ENCODE data around the gene GAL3ST2. TPM values are rescaled to one million over a fixed set of nuclear protein-coding genes. Genes with fewer than 3 reads are reported as not detected.
"Not testable (repeated sequence)": the region's sequence is repeated elsewhere in the genome, so short reads cannot be mapped to it uniquely, and the experiment has no call there.

GAL3ST2 gene
- total RNA-seq, 2 experiments from 2014 or later: 1.1 TPM; not detected in 1

- H3K4me3 ChIP-seq (ENCODE audit: low read depth, low read length, poor library complexity, severe bottlenecking): no peak overlapping the region
- no peak overlapping the region for H3K27ac ChIP-seq (ENCODE audit: low read depth, low read length, poor library complexity, severe bottlenecking)
- H2AFZ ChIP-seq (ENCODE audit: low read length): peak overlapping the region; percentile 34; the same call in 1 of the 2 replicates
- ChIA-PET POLR2A (interaction anchor here (0.6 kb wide), 1 partner anchor 772 kb away, joined by 3 read pairs; no protein-coding TSS in a partner anchor), CTCF (ENCODE audit: unreplicated experiment) (no interaction called here)
- peaks cover 10% of the 10 kb centered on the region for H3K4me1 ChIP-seq (ENCODE audit: insufficient read depth, low read length, poor library complexity, severe bottlenecking)
- peaks cover 28% of the 10 kb centered on the region for H3K9me3 ChIP-seq (ENCODE audit: low read length)
- no TSS peak for BruUV-seq (replicated peaks)
- no peaks in the 10 kb centered on the region for H4K20me1 ChIP-seq (ENCODE audit: insufficient read depth, low read length)
- peak; percentile 12 for DNase-seq (ENCODE audit: low spot score)
- TF ChIP-seq EZH2phosphoT487 (IDR thresholded peaks at IDR 0.05; ENCODE audit: borderline replicate concordance, low read depth, low read length): no peak
- no peak for TF ChIP-seq CTCF (conservative IDR thresholded peaks at IDR 0.05; ENCODE audit: low read length)
- H3K79me2 ChIP-seq (ENCODE audit: insufficient read depth, low read depth, low read length): no peaks in the 10 kb centered on the region
- H3K4me2 ChIP-seq (ENCODE audit: low read length): peak overlapping the region; percentile 5; the same call in 1 of the 2 replicates
- intact Hi-C loops (cut with micrococcal nuclease; ENCODE audit: unreplicated experiment): no loop called here
- no peaks in the 10 kb centered on the region for H3K9me2 ChIP-seq (ENCODE audit: insufficient read depth, low read length)
- no peaks in the 10 kb centered on the region; the same call in 1 of the 2 replicates for H3K36me3 ChIP-seq (ENCODE audit: insufficient read depth, low read length)
Observed at GRCh38 chr2:241788135-241788534, 11.5 kb downstream of the GAL3ST2 start.

DNA sequence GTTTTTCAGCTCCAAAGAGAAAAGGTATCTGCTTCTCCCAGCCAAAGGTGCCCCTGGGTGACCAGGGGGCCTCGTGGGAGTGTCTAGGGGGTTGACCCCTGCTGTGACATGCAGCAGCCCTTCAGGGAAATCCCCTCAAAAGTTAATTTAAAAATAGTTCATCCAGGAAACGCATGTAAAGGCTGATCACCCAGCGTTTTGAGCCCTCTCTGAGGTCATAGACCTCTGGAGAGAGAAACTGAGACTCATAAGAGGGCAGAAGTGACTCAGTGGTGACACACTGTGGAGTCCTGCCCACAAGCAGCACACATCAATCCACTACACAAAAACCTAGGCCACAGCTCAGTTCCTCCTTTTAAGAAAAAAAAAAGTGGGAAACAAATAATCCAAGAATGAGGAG, 11.9 kb downstream of the GAL3ST2 start:
- peak overlapping the region; percentile 5; the same call in 1 of the 2 replicates for H3K4me2 ChIP-seq (ENCODE audit: low read length)
- no peaks in the 10 kb centered on the region for H3K79me2 ChIP-seq (ENCODE audit: insufficient read depth, low read depth, low read length)
- H3K4me1 ChIP-seq (ENCODE audit: insufficient read depth, low read length, poor library complexity, severe bottlenecking): peaks cover 10% of the 10 kb centered on the region
- TF ChIP-seq CTCF (conservative IDR thresholded peaks at IDR 0.05; ENCODE audit: low read length): 0 out of 2 replicates have a peak, but pooled peaks have one; percentile 20
- no peak for TF ChIP-seq EZH2phosphoT487 (IDR thresholded peaks at IDR 0.05; ENCODE audit: borderline replicate concordance, low read depth, low read length)
- peak; percentile 23 for DNase-seq (ENCODE audit: low spot score)
- no TSS peak for BruUV-seq (replicated peaks)
- no peaks in the 10 kb centered on the region for H4K20me1 ChIP-seq (ENCODE audit: insufficient read depth, low read length)
- CTCF ChIA-PET (ENCODE audit: unreplicated experiment): no interaction called here
- H3K9me3 ChIP-seq (ENCODE audit: low read length): peaks cover 27% of the 10 kb centered on the region
- POLR2A ChIA-PET: interaction anchor here (0.6 kb wide), 1 partner anchor 772 kb away, joined by 3 read pairs; no protein-coding TSS in a partner anchor
- H2AFZ ChIP-seq (ENCODE audit: low read length): peak overlapping the region; percentile 34; the same call in 1 of the 2 replicates
- H3K9me2 ChIP-seq (ENCODE audit: insufficient read depth, low read length): no peaks in the 10 kb centered on the region
- H3K27ac ChIP-seq (ENCODE audit: low read depth, low read length, poor library complexity, severe bottlenecking): no peak overlapping the region
- intact Hi-C loops (cut with micrococcal nuclease; ENCODE audit: unreplicated experiment): no loop called here
- no peaks in the 10 kb centered on the region; the same call in 1 of the 2 replicates for H3K36me3 ChIP-seq (ENCODE audit: insufficient read depth, low read length)
- no peak overlapping the region for H3K4me3 ChIP-seq (ENCODE audit: low read depth, low read length, poor library complexity, severe bottlenecking)

DNA sequence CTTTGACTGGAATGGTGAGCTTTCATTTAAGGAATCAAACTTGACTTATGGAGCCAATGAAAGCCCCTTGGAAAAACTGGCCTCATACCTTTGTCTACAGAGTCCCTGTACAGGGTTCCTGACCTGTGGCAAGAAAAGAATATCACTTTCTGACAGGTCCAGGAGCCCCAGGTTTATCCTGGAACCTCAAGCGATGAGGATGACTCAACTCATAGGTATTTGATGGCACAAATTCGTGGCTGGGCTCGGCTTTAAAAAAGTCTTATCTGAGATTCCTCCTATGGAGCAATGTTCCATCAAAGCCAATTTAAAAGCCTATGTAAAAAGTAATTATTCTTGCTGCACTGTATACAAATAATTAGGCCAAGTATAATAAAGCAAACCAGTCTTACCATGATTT, 14.8 kb downstream of the GAL3ST2 start:
- DNase-seq (ENCODE audit: low spot score); H3K79me2 ChIP-seq (ENCODE audit: insufficient read depth, low read depth, low read length); H3K4me3 ChIP-seq (ENCODE audit: low read depth, low read length, poor library complexity, severe bottlenecking); H3K36me3 ChIP-seq (ENCODE audit: insufficient read depth, low read length); BruUV-seq (replicated peaks); H3K27ac ChIP-seq (ENCODE audit: low read depth, low read length, poor library complexity, severe bottlenecking); H3K4me2 ChIP-seq (ENCODE audit: low read length); H3K4me1 ChIP-seq (ENCODE audit: insufficient read depth, low read length, poor library complexity, severe bottlenecking); CTCF ChIA-PET (ENCODE audit: unreplicated experiment); H4K20me1 ChIP-seq (ENCODE audit: insufficient read depth, low read length); H2AFZ ChIP-seq (ENCODE audit: low read length); H3K9me2 ChIP-seq (ENCODE audit: insufficient read depth, low read length); POLR2A ChIA-PET; intact Hi-C loops (cut with micrococcal nuclease; ENCODE audit: unreplicated experiment): not testable (repeated sequence)
- H3K9me3 ChIP-seq (ENCODE audit: low read length): peaks cover 27% of the 10 kb centered on the region
